ENCODE measurements around the gene KRTAP29-1.

KRTAP29-1 gene

GRCh38 chr17:41334385-41335305, 32.0 kb upstream of the KRTAP29-1 start:
- TF ChIP-seq TSHZ2 (CRISPR knock-in tag; IDR thresholded peaks at IDR 0.05): no peak
- TF ChIP-seq ZFP3 (CRISPR knock-in tag; IDR thresholded peaks at IDR 0.05): no peak
- no peak for ATAC-seq

DNA sequence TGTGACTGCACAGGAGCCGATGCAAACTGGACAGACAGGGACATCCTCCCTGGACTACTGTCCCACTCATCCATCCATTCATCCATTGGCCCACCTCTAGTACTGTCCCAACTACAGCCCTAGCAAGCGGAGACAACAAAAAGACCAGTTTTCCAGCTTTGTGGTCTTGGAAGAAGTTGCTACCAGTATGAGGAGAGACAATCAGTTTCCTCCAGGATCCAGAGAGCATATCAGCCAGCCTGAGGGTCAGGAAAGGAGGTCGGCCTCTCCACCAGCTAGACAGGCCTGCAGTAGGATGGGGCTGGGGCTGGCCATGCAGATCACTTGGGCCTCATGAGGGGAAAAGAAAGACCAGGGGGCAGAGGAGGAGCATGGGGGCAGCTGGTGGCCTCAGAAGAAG, 31.2 kb upstream of the KRTAP29-1 start:
- TF ChIP-seq ESRRG (CRISPR knock-in tag; IDR thresholded peaks at IDR 0.05) (no peak), TSHZ2 (CRISPR knock-in tag; IDR thresholded peaks at IDR 0.05) (no peak), GLIS3 (CRISPR knock-in tag; IDR thresholded peaks at IDR 0.05) (no peak), ZNF565 (CRISPR knock-in tag; conservative IDR thresholded peaks at IDR 0.05; ENCODE audit: low read depth) (no peak), CSDC2 (CRISPR knock-in tag; IDR thresholded peaks at IDR 0.05) (no peak), POU6F1 (CRISPR knock-in tag; IDR thresholded peaks at IDR 0.05; ENCODE audit: borderline replicate concordance, low read depth) (no peak), RARB (CRISPR knock-in tag; IDR thresholded peaks at IDR 0.05) (no peak), ARNTL (CRISPR knock-in tag; IDR thresholded peaks at IDR 0.05; ENCODE audit: borderline replicate concordance, low read depth) (no peak), ZFP3 (CRISPR knock-in tag; IDR thresholded peaks at IDR 0.05) (no peak), BACH2 (CRISPR knock-in tag; IDR thresholded peaks at IDR 0.05; ENCODE audit: borderline replicate concordance) (no peak), PPARA (CRISPR knock-in tag; IDR thresholded peaks at IDR 0.05; ENCODE audit: borderline replicate concordance) (no peak), CREB5 (CRISPR knock-in tag; IDR thresholded peaks at IDR 0.05; ENCODE audit: low read depth) (no peak), TCF4 (CRISPR knock-in tag; IDR thresholded peaks at IDR 0.05; ENCODE audit: borderline replicate concordance) (no peak), ZC3H10 (CRISPR knock-in tag; IDR thresholded peaks at IDR 0.05) (no peak)
- no peak for ATAC-seq

DNA sequence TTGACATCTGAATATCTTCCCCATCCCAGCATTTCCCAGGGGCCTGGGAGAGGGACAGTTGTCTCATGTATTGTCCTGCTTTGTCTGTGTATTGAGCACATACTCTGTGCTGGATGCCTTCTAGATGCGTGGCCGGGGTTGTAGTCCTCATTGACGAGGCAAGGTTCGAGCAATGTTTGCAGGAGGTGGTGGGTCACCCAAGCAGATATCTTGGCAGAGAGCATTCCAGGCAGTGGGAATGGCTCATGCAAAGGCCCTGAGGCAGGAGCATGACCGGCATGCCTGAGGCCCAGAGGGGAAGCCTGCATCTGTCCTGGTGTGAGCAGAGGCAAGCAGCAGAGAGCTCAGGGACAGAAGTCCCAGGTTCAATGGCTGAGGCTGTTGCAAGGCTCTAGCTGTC, 30.4 kb upstream of the KRTAP29-1 start:
- no peak for TF ChIP-seq TCF4 (CRISPR knock-in tag; IDR thresholded peaks at IDR 0.05; ENCODE audit: borderline replicate concordance)
- no peak for ATAC-seq

GRCh38 chr17:41332239-41332638, 29.6 kb upstream of the KRTAP29-1 start:
- TF ChIP-seq ISL1 (CRISPR knock-in tag; IDR thresholded peaks at IDR 0.05) (no peak), PPARA (CRISPR knock-in tag; IDR thresholded peaks at IDR 0.05; ENCODE audit: borderline replicate concordance) (no peak)
- no peak for ATAC-seq

GRCh38 chr17:41331606-41332005, 29.0 kb upstream of the KRTAP29-1 start:
- no peak for ATAC-seq
- no peak for TF ChIP-seq BACH2 (CRISPR knock-in tag; IDR thresholded peaks at IDR 0.05; ENCODE audit: borderline replicate concordance)
- TF ChIP-seq ZNF565 (CRISPR knock-in tag; conservative IDR thresholded peaks at IDR 0.05; ENCODE audit: low read depth): no peak
- no peak for TF ChIP-seq OSR1 (CRISPR knock-in tag; IDR thresholded peaks at IDR 0.05)
- TF ChIP-seq CREB5 (CRISPR knock-in tag; IDR thresholded peaks at IDR 0.05; ENCODE audit: low read depth): no peak
- no peak for TF ChIP-seq ARNTL (CRISPR knock-in tag; IDR thresholded peaks at IDR 0.05; ENCODE audit: borderline replicate concordance, low read depth)
- no peak for TF ChIP-seq PATZ1 (CRISPR knock-in tag; IDR thresholded peaks at IDR 0.05; ENCODE audit: borderline replicate concordance)
- no peak for TF ChIP-seq ZNF8 (CRISPR knock-in tag; IDR thresholded peaks at IDR 0.05)
- no peak for TF ChIP-seq CSDC2 (CRISPR knock-in tag; IDR thresholded peaks at IDR 0.05)
- no peak for TF ChIP-seq POU6F1 (CRISPR knock-in tag; IDR thresholded peaks at IDR 0.05; ENCODE audit: borderline replicate concordance, low read depth)
- TF ChIP-seq ZFP3 (CRISPR knock-in tag; IDR thresholded peaks at IDR 0.05): no peak
- TF ChIP-seq PPARA (CRISPR knock-in tag; IDR thresholded peaks at IDR 0.05; ENCODE audit: borderline replicate concordance): no peak
